Measurements from ENCODE around the gene WLS.

Gene WLS

GRCh38 chr1:68158837-68159236, 73.5 kb downstream of the WLS start:
- no peak overlapping the region for H3K4me3 ChIP-seq (ENCODE audit: low read length)
- no peak for DNase-seq (ENCODE audit: low read depth)
- TF ChIP-seq CTCF (conservative IDR thresholded peaks at IDR 0.05; ENCODE audit: low read length): no peak

GRCh38 chr1:68157416-68157815, 74.9 kb downstream of the WLS start:
- no peak for DNase-seq (ENCODE audit: low read depth)
- H3K4me3 ChIP-seq (ENCODE audit: low read length): no peak overlapping the region
- TF ChIP-seq CTCF (conservative IDR thresholded peaks at IDR 0.05; ENCODE audit: low read length): no peak

- TF ChIP-seq CTCF (conservative IDR thresholded peaks at IDR 0.05; ENCODE audit: low read length): no peak
- no peak overlapping the region for H3K4me3 ChIP-seq (ENCODE audit: low read length)
- no peak for DNase-seq (ENCODE audit: low read depth)
These were observed 80.6 kb downstream of the WLS start for GRCh38 chr1:68151690-68152089.

GRCh38 chr1:68149907-68150306, 82.4 kb downstream of the WLS start:
- no peak for DNase-seq (ENCODE audit: low read depth)
- TF ChIP-seq CTCF (conservative IDR thresholded peaks at IDR 0.05; ENCODE audit: low read length): no peak
- no peak overlapping the region for H3K4me3 ChIP-seq (ENCODE audit: low read length)

- no peak overlapping the region for H3K4me3 ChIP-seq (ENCODE audit: low read length)
- DNase-seq (ENCODE audit: low read depth): peak; percentile 15
- no peak for TF ChIP-seq CTCF (conservative IDR thresholded peaks at IDR 0.05; ENCODE audit: low read length)
These were observed 83.1 kb downstream of the WLS start for GRCh38 chr1:68149110-68149798.

GRCh38 chr1:68148631-68149030, 83.7 kb downstream of the WLS start:
- DNase-seq (ENCODE audit: low read depth): no peak
- no peak overlapping the region for H3K4me3 ChIP-seq (ENCODE audit: low read length)
- no peak for TF ChIP-seq CTCF (conservative IDR thresholded peaks at IDR 0.05; ENCODE audit: low read length)

GRCh38 chr1:68147534-68148171, 84.7 kb downstream of the WLS start:
- no peak for DNase-seq (ENCODE audit: low read depth)
- no peak for TF ChIP-seq CTCF (conservative IDR thresholded peaks at IDR 0.05; ENCODE audit: low read length)
- H3K4me3 ChIP-seq (ENCODE audit: low read length): no peak overlapping the region

Data from AG10803 (cell line).